Gastroesophageal sphincter (tissue), 3 donors: ENCODE data around the gene AUTS2.

Source experiments
- EP300 ChIP-seq: sonication (generic); formaldehyde crosslinking; IDR thresholded peaks from one replicate; pipeline ENCODE4 v1.6.1; 2017; ENCODE audit warnings: antibody characterized with exemption, mild to moderate bottlenecking
- TF ChIP-seq, protein P1 (sequence below), 4 experiments: fragments of 200-600 bp in 2 of 4; fragments of 450-650 bp in 2 of 4; sonication (generic) in 1 of 4; IDR thresholded peaks; one replicate each; pipeline ENCODE4 v1.5.1; 2017 to 2019; ENCODE audit warnings: antibody characterized with exemption in 4 of 4, mild to moderate bottlenecking in 2 of 4, moderate library complexity in 2 of 4

DNA sequence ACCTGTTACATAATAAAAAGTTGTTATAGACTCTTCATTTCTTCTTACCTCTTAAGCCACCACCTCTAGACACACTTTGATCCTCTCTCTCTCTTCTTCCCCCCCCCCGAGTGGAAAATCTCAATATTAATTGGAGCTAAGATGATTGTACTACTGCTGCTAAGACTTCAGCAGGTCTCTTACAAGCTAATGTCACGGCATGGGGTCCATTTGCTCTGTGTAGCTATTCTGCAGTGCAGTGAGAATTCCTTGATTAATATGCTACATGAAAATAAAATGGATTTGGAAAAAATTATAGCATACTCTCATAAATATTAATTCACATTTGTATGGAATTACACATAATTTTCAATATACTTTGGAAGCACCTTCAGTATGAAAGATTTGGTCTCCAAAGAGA lies 297.2 kb downstream of the AUTS2 start:
- TF ChIP-seq, protein P1, sequence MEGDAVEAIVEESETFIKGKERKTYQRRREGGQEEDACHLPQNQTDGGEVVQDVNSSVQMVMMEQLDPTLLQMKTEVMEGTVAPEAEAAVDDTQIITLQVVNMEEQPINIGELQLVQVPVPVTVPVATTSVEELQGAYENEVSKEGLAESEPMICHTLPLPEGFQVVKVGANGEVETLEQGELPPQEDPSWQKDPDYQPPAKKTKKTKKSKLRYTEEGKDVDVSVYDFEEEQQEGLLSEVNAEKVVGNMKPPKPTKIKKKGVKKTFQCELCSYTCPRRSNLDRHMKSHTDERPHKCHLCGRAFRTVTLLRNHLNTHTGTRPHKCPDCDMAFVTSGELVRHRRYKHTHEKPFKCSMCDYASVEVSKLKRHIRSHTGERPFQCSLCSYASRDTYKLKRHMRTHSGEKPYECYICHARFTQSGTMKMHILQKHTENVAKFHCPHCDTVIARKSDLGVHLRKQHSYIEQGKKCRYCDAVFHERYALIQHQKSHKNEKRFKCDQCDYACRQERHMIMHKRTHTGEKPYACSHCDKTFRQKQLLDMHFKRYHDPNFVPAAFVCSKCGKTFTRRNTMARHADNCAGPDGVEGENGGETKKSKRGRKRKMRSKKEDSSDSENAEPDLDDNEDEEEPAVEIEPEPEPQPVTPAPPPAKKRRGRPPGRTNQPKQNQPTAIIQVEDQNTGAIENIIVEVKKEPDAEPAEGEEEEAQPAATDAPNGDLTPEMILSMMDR (IDR thresholded peaks at IDR 0.05), result no peak
- TF ChIP-seq EP300, result no peak
